Hematopoietic multipotent progenitor cell (in vitro differentiated cells): Measurements from ENCODE around the gene SNF8. TPM values are rescaled to one million over a fixed set of nuclear protein-coding genes. Genes with fewer than 3 reads are reported as not detected.

Experiments used
- DNase-seq, 3 donors: peaks; one replicate each; pipeline ENCODE4 v3.0.0-alpha.2; 2011 to 2015; ENCODE audit warnings: low read depth in 2 of 3, low spot score in 2 of 3
- total RNA-seq: library from RNA; depleted of rRNA; stranded (reverse); fragments of >200 nt; gene quantifications from one replicate; pipeline ENCODE4 v1.2.3, GENCODE V29; 2012

Gene SNF8
- total RNA-seq, 1 donor, result 43.4 TPM

- no peak for DNase-seq
These were observed 14.2 kb downstream of the SNF8 start for GRCh38 chr17:48930435-48930873.

- DNase-seq, result no peak
These were observed 14.9 kb downstream of the SNF8 start for GRCh38 chr17:48929812-48930165.

- DNase-seq, result no peak
These were observed 15.5 kb downstream of the SNF8 start for GRCh38 chr17:48928876-48929811.

- DNase-seq, result no peak
These were observed 16.5 kb downstream of the SNF8 start for GRCh38 chr17:48927978-48928745.

GRCh38 chr17:48925991-48926342 is 18.7 kb downstream of the SNF8 start:
- DNase-seq, result no peak

GRCh38 chr17:48925251-48925990 is 19.2 kb downstream of the SNF8 start:
- no peak for DNase-seq

GRCh38 chr17:48915459-48916282 is 29.0 kb downstream of the SNF8 start:
- DNase-seq, result peak in 2 of 3 donors; percentile 25 to 40

- DNase-seq, result no peak
These were observed 32.2 kb downstream of the SNF8 start for GRCh38 chr17:48912476-48912875.

GRCh38 chr17:48910370-48910769 is 34.3 kb downstream of the SNF8 start:
- no peak for DNase-seq

- no peak for DNase-seq
These were observed 34.9 kb downstream of the SNF8 start for GRCh38 chr17:48909783-48910182.

GRCh38 chr17:48908853-48909394 is 35.7 kb downstream of the SNF8 start:
- DNase-seq, result peak in 2 of 3 donors; percentile 94 to 96

GRCh38 chr17:48908047-48908843 is 36.4 kb downstream of the SNF8 start, which contains the start of gene UBE2Z:
UBE2Z (plus strand) TSS chr17:48908407; CDS start chr17:48908504, 97 bp downstream.
- DNase-seq, result peak; percentile 76 to 96 (median 96)

- peak in 2 of 3 donors; percentile 57 to 83 for DNase-seq
These were observed 37.0 kb downstream of the SNF8 start for GRCh38 chr17:48907713-48908046.

- no peak for DNase-seq
These were observed 38.6 kb downstream of the SNF8 start for GRCh38 chr17:48905987-48906515.

- no peak for DNase-seq
These were observed 40.2 kb downstream of the SNF8 start for GRCh38 chr17:48904428-48904827.

- DNase-seq, result no peak
These were observed 41.2 kb downstream of the SNF8 start for GRCh38 chr17:48903401-48903800.

GRCh38 chr17:48901241-48901640 is 43.4 kb downstream of the SNF8 start:
- no peak for DNase-seq

- no peak for DNase-seq
These were observed 49.8 kb downstream of the SNF8 start for GRCh38 chr17:48894886-48895285.
